Psoas muscle (tissue), 8 donors: Measurements from ENCODE around the gene UMAD1. TPM values are rescaled to one million over a fixed set of nuclear protein-coding genes. Genes with fewer than 3 reads are reported as not detected.

ENCODE experiments used
- ATAC-seq, 4 donors: fragments of 200-7000 bp; cut with Tn5 transposase; one replicate each; pipeline ENCODE4 v1.9.1; 2020; ENCODE audit warnings: moderate library complexity in 3 of 4, mild to moderate bottlenecking in 2 of 4
- DNase-seq, 2 donors: peaks; one replicate each; pipeline ENCODE4 v3.0.0-alpha.2; 2020
- H3K27ac ChIP-seq: fragments of 200-600 bp; one replicate; pipeline ENCODE4 v1.8.0; 2022
- H3K27me3 ChIP-seq, 3 donors: fragments of 200-600 bp in 1 of 3; one replicate each; pipeline versions ENCODE4 v1.6.1 to v1.8.0; 2013 to 2022; ENCODE audit warnings: low read length in 2 of 3, mild to moderate bottlenecking in 2 of 3, moderate library complexity in 1 of 3; ENCODE audit not compliant: insufficient read depth in 3 of 3
- H3K36me3 ChIP-seq, 2 donors: fragments of 200-600 bp in 1 of 2; one replicate each; pipeline versions ENCODE4 v1.6.1 to v1.8.0; 2013 to 2022; ENCODE audit warnings: low read depth in 1 of 2, mild to moderate bottlenecking in 1 of 2, moderate library complexity in 1 of 2; ENCODE audit not compliant: insufficient read depth in 1 of 2
- H3K4me1 ChIP-seq: fragments of 200-600 bp; one replicate; pipeline ENCODE4 v1.8.0; 2022
- H3K4me3 ChIP-seq: fragments of 200-600 bp; one replicate; pipeline ENCODE4 v1.8.0; 2022; ENCODE audit warnings: mild to moderate bottlenecking
- H3K9me3 ChIP-seq: fragments of 200-600 bp; one replicate; pipeline ENCODE4 v1.8.0; 2022
- WGBS, 3 donors: extraction: QIAGEN DNeasy Blood & Tissue Kit; methylation state at CpG; one replicate each; pipeline versions ENCODE4 v1.1.6 to v1.1.7; 2013; 5-methylcytosine and 5-hydroxymethylcytosine counted together
- intact Hi-C, 2 donors: fragments of 100-400 bp; cut with DNase I; formaldehyde crosslinking; loops; one replicate each; pipeline versions ENCODE4 v1.11.0 to v1.14.2; 2022
- polyA plus RNA-seq, 3 donors: library from polyadenylated mRNA; stranded (reverse); fragments of 200-250 nt; gene quantifications; one replicate each; pipeline ENCODE4 v1.2.3, GENCODE V29; 2013
- total RNA-seq, 4 donors: library from RNA; stranded (reverse); fragmentation: NEBNext Ultra II Directional in 2 of 4; extraction: Animal tissue kit (Norgen Biotek cat#: 25700) in 2 of 4; gene quantifications; one replicate each; pipeline versions ENCODE4 v1.2.1 to v1.2.4, GENCODE V29; 2021 to 2023
- TF ChIP-seq, protein P1 (sequence below): fragments of 200-600 bp; IDR thresholded peaks from one replicate; pipeline ENCODE4 v1.8.0; 2022; ENCODE audit warnings: antibody characterized with exemption
- donor health status: healthy with polysubstance abuse.
- donor health status: DM: no; HTN: no; CAD: no; lungs with moderate emphysema.
- donor health status: Bipolar disorder and iron deficiency.
- donor health status: healthy.
- donor health status: DM: yes; HTN: yes; CAD: no.
- donor health status: DM: no; HTN: no; CAD: no.
- donor health status: DM: no; HTN: no; CAD: no.
- donor health status: DM: yes; HTN: yes; CAD: no.

Gene UMAD1
- total and polyA plus RNA-seq, 7 donors = 6.2 to 19.1 (median 12.3) TPM

DNA sequence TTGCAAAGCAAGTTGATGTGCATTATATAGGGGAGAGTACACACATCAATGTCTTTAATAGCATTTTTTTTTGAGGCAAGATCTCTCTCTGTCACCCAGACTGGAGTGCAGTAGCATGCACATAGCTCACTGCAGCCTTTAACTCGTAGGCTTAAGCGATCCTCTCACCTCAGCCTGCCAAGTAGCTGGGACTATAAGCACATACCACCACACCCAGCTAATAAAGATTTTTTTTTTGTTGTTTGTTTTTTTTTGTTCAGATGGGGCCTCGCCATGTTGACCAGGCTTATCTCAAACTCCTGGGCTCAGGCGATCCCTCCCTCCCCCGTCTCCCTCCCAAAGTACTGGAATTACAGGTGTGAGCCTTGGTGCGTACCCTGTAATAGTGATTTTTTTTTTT, 1.5 kb downstream of the UMAD1 start:
- H3K27me3 ChIP-seq = no peaks in the 10 kb centered on the region
- peaks cover 0 to 7% of the 10 kb centered on the region in 2 donors for H3K36me3 ChIP-seq
- WGBS, 3 donors = 89 to 91% (median 90%) methylated on average over 6 of the region's 6 CpGs
- intact Hi-C loops = no loop called here
- no peaks in the 10 kb centered on the region for H3K9me3 ChIP-seq
- H3K4me3 ChIP-seq = peak overlapping the region; percentile 89
- TF ChIP-seq, protein P1, sequence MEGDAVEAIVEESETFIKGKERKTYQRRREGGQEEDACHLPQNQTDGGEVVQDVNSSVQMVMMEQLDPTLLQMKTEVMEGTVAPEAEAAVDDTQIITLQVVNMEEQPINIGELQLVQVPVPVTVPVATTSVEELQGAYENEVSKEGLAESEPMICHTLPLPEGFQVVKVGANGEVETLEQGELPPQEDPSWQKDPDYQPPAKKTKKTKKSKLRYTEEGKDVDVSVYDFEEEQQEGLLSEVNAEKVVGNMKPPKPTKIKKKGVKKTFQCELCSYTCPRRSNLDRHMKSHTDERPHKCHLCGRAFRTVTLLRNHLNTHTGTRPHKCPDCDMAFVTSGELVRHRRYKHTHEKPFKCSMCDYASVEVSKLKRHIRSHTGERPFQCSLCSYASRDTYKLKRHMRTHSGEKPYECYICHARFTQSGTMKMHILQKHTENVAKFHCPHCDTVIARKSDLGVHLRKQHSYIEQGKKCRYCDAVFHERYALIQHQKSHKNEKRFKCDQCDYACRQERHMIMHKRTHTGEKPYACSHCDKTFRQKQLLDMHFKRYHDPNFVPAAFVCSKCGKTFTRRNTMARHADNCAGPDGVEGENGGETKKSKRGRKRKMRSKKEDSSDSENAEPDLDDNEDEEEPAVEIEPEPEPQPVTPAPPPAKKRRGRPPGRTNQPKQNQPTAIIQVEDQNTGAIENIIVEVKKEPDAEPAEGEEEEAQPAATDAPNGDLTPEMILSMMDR = no peak
- DNase-seq (no peak), ATAC-seq (no peak)
- H3K27ac ChIP-seq = no peak overlapping the region
- H3K4me1 ChIP-seq = peaks cover 16% of the 10 kb centered on the region

DNA sequence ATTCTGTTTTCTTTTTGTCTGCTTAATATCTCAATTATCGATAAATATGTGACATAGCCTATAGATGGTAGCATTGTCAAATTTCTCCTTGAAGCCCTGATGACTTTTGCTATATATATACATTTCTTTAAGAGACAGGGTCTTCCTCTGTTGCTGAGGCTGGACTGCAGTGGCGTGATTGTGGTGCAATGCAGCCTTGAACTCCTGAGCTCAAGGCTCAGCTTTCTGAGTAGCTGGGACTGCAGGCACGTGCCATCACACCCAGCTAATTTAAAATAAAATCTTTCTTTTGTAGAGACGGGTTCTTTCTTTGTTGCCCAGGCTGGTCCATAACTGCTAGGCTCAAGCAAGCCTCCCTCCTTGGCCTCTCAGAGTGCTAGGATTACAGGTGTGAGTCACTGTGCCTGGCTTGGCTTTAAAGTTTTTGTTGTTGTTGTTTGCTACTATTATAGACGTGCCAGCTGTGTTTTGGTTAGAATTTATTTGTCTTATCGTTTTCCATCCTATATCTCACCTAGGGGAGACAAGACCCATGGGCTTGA, 7.0 kb downstream of the UMAD1 start:
- Histone ChIP-seq H3K36me3 (no peaks in the 10 kb centered on the region), H3K27ac (no peak overlapping the region), H3K27me3 (no peaks in the 10 kb centered on the region), H3K9me3 (no peaks in the 10 kb centered on the region), H3K4me1 (no peaks in the 10 kb centered on the region), H3K4me3 (no peak overlapping the region)
- DNase-seq (no peak), ATAC-seq (no peak)
- TF ChIP-seq, protein P1 = no peak
- intact Hi-C loops = no loop called here
- 66 to 78% (median 77%) methylated on average over 6 of the region's 6 CpGs for WGBS, 3 donors

DNA sequence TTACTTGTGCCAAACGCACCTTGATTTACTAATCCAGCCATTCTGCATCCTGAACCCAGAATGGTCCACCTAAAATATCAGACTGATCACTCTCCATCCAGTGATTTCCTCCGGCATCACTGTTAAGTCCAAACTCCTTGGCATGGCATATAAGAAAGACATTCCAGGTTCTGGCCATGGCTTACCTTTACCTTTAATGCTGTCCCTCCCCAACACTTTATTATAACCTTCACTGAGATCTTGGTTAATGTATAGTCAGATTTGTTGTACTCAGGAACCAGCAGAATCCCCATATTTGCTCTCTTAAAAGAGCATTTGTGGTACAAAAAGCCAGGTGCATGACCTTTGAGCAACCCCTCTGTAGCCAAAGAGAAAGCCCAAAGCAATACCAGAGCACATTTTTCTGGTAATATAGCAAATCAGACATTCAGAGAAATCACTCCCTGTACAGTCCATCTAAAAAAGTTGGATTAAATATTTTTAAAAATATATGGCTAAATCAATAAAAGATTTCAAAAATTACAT, 10.2 kb downstream of the UMAD1 start:
- TF ChIP-seq, protein P1 = no peak
- H3K36me3 ChIP-seq = no peaks in the 10 kb centered on the region
- no peak for ATAC-seq
- peaks cover 3% of the 10 kb centered on the region for H3K4me1 ChIP-seq
- no peaks in the 10 kb centered on the region for H3K27me3 ChIP-seq
- no peaks in the 10 kb centered on the region for H3K9me3 ChIP-seq
- H3K27ac ChIP-seq = no peak overlapping the region
- intact Hi-C loops = no loop called here
- H3K4me3 ChIP-seq = no peak overlapping the region
- 94 to 96% (median 94%) methylated on average over 2 of the region's 2 CpGs for WGBS, 3 donors
- DNase-seq = no peak

DNA sequence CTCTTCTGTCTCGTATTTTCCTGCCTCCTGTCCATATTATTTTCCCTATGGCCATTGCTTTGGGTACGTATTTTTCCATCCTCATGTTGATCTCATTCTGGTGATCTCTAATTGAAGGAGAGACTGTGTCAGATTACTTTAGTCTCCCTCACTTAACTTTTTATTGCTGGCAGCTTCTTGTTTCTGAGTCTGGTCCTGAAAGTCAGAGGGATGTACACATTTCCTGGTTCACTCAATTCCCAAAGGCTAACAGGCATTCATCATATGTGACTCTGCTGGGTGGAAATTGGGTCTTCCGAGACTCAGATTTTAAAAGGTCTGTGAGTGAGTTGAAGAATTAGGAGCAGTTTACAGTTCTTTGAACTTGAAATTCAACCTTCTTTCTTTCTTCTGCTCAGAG, 10.9 kb downstream of the UMAD1 start:
- TF ChIP-seq, protein P1 = no peak
- H3K36me3 ChIP-seq = no peaks in the 10 kb centered on the region
- no peaks in the 10 kb centered on the region for H3K9me3 ChIP-seq
- 59 to 79% (median 76%) methylated on average over 3 of the region's 3 CpGs for WGBS, 3 donors
- no peak for ATAC-seq
- peaks cover 3% of the 10 kb centered on the region for H3K4me1 ChIP-seq
- H3K27me3 ChIP-seq = no peaks in the 10 kb centered on the region
- no peak for DNase-seq
- no peak overlapping the region for H3K4me3 ChIP-seq
- H3K27ac ChIP-seq = no peak overlapping the region
- intact Hi-C loops = no loop called here
